Fibroblast of villous mesenchyme (primary cell): ENCODE results near the gene ZBTB47. TPM values are rescaled to one million over a fixed set of nuclear protein-coding genes. Genes with fewer than 3 reads are reported as not detected.

ENCODE experiments used
- DNase-seq: peaks from one replicate; pipeline ENCODE4 v3.0.0-alpha.2; 2010; ENCODE audit warnings: low read depth
- H3K4me3 ChIP-seq: 2 replicates; pipeline ENCODE4 v1.5.1; 2011; ENCODE audit warnings: low read depth, mild to moderate bottlenecking, low read length
- CTCF ChIP-seq: IDR thresholded peaks from 2 replicates; pipeline ENCODE4 v1.5.1; 2012; ENCODE audit warnings: low read depth, mild to moderate bottlenecking, low read length; ENCODE audit not compliant: insufficient read depth
- total RNA-seq: library from RNA; depleted of rRNA; stranded (reverse); fragments of >200 nt; gene quantifications from 2 replicates; pipeline ENCODE4 v1.2.3, GENCODE V29; 2012

ZBTB47 gene
- total RNA-seq, 1 donor: 25.9 TPM

- H3K4me3 ChIP-seq: no peak overlapping the region
- no peak for TF ChIP-seq CTCF
- DNase-seq: no peak
These were observed 54.3 kb downstream of the ZBTB47 start for GRCh38 chr3:42707620-42708355.

GRCh38 chr3:42708611-42709151, 55.2 kb downstream of the ZBTB47 start:
- H3K4me3 ChIP-seq: no peak overlapping the region
- TF ChIP-seq CTCF: no peak
- no peak for DNase-seq

- H3K4me3 ChIP-seq: no peak overlapping the region
- TF ChIP-seq CTCF: no peak
- DNase-seq: no peak
These were observed 56.1 kb downstream of the ZBTB47 start for GRCh38 chr3:42709621-42710020.

GRCh38 chr3:42710323-42711021, 57.0 kb downstream of the ZBTB47 start:
- no peak overlapping the region for H3K4me3 ChIP-seq
- no peak for DNase-seq
- no peak for TF ChIP-seq CTCF

GRCh38 chr3:42711491-42712343, 58.2 kb downstream of the ZBTB47 start:
- no peak for TF ChIP-seq CTCF
- no peak overlapping the region for H3K4me3 ChIP-seq
- DNase-seq: no peak

- TF ChIP-seq CTCF: no peak
- no peak for DNase-seq
- no peak overlapping the region for H3K4me3 ChIP-seq
These were observed 58.8 kb downstream of the ZBTB47 start for GRCh38 chr3:42712344-42712648.
